Measurements from ENCODE around the gene MYO19.

GRCh38 chr17:36485805-36486203 is 48.9 kb downstream of the MYO19 start:
- TF ChIP-seq POLR2AphosphoS5 (IDR thresholded peaks at IDR 0.05; ENCODE audit: low read depth, low read length) (no peak), FOXP2 (optimal IDR thresholded peaks at IDR 0.05; ENCODE audit: borderline replicate concordance, extremely low read depth, extremely low read length, insufficient read depth) (no peak), SIN3A (IDR thresholded peaks at IDR 0.05; ENCODE audit: borderline replicate concordance, insufficient read depth, low read length) (no peak), REST (IDR thresholded peaks at IDR 0.05; ENCODE audit: insufficient read depth in 1 of 2, low read depth in 2 of 2, low read length in 2 of 2) (no peak)

Measured in PFSK-1 (cell line).